ENCODE data around the gene MMP11. TPM values are rescaled to one million over a fixed set of nuclear protein-coding genes. Genes with fewer than 3 reads are reported as not detected.

MMP11 gene
- total RNA-seq, 2 donors from 2014 or later, result 0.50 TPM; not detected in 1

DNA sequence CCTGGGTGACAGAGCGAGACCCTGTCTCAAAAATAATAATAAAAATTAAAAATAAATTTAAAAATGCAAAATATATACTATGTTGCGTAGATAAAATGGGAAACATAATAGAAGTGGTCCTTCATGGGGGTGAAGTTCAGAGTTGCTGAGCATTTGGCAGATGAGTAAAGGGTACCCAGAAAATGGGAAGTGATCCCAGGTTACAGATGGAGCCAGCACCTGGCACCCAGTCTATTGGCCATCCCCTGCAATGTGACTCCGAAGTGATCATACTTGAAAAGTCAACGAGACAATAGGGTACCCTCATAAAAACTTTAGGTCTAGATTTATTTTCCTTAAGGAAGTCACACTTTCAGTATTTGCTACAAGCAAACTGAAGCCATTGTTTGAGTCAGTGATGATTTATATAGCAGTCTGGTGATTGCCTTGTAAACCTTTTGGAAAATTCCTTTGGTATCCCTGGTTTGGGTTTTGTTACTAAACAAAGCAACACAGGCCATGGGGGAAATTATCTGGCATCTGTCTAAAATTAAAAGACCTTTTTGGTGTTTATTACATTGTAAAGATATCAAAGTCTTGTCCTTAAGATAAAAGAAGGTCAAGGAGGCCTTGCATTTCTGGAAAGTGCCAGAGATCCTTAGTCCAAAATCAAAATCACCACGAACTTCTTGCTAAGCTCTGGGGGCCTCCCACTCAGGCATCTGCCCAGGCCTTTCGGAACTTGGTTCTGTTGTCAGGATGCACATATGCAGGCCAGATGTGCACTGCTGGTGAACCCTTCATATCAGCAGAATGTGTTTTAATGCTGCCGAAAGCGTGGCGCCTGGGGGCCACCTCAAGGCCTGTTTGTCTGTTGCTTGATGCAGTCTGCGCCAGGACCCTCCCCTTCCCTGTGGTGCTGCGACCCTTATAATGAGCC, 18.4 kb downstream of the MMP11 start:
- no peak overlapping the region for H3K4me3 Mint-ChIP-seq
- peaks cover 4% of the 10 kb centered on the region for H3K36me3 Mint-ChIP-seq
- no peaks in the 10 kb centered on the region for H3K27me3 Mint-ChIP-seq

DNA sequence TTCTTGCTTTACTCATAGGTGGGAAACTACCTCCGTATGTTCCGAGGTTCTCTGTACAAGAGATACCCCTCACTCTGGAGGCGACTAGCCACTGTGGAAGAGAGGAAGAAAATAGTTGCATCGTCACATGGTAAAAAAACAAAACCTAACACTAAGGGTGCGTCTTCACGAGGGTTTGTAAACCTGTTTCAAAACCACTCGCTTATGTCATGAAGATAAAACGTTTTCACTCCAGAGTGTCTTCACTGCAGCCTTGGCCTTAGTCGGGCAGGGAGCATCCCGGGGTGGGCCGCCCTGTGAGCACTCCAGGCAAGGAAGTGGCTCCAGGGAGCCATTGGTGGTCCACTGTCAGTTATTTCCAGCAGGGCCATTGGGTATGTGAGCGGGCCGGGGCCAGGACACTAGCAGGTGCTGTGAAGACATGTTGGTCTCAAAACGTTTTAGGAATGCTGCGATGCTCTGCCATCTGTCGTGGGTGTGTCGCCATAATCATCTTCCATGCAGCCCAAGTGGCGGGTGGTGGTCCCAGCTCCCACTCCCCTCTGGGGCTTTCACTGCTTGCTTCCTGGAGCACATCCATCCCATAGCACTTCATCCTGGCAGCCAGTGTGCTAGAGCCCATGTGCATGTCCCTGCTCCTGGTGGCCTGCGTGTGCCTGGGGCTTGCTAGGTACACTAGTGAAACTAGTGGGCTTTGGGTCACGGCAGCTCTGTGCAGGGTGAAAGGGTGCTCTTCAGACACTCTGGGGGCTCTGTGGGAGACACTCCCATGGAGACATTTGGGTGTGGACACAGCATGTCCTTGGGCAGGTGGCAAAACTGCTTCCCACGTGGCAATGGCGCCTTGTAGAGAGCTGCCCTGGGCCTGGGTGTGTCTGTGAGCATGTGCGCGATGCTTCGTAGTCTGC, 19.3 kb downstream of the MMP11 start:
- Mint-ChIP-seq H3K4me1 (ENCODE audit: low read depth in 2 of 2) (peaks cover 23 to 26% of the 10 kb centered on the region in 2 donors), H3K9me3 (no peaks in the 10 kb centered on the region), H3K27ac (no peak overlapping the region), H3K4me3 (no peak overlapping the region), H3K27me3 (no peaks in the 10 kb centered on the region), H3K36me3 (peaks cover 4% of the 10 kb centered on the region)
- ATAC-seq (no peak), DNase-seq (ENCODE audit: low spot score) (no peak)

More for the DNA sequence above, 18.4 kb downstream of the MMP11 start:
- Mint-ChIP-seq H3K4me1 (ENCODE audit: low read depth in 2 of 2) (peaks cover 29% of the 10 kb centered on the region in 2 donors), H3K27ac (no peak overlapping the region), H3K9me3 (no peaks in the 10 kb centered on the region)
- ATAC-seq (no peak), DNase-seq (ENCODE audit: low spot score) (no peak)

DNA sequence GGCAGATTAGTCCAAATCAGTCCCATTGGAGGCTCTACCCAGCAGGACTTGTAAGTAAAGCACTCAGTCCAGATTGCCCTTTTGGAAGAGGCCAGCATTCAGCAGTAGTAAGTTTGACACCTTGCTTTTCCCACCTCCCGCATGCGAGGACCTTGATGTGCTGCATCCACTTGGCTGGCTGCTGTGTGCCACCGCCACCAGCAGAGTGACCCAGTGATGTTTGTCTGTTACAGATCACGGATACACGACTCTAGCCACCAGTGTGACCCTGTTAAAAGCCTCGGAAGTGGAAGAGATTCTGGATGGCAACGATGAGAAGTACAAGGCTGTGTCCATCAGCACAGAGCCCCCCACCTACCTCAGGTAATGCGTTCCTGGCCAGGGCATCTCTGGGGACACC, 20.7 kb downstream of the MMP11 start:
- Mint-ChIP-seq H3K4me1 (ENCODE audit: low read depth in 2 of 2) (peaks cover 16 to 26% of the 10 kb centered on the region in 2 donors), H3K4me3 (no peak overlapping the region), H3K27me3 (no peaks in the 10 kb centered on the region), H3K36me3 (peaks cover 4% of the 10 kb centered on the region), H3K27ac (peak overlapping the region in 1 of 2 donors; percentile 49), H3K9me3 (no peaks in the 10 kb centered on the region)
- DNase-seq (ENCODE audit: low spot score) (no peak), ATAC-seq (no peak)

DNA sequence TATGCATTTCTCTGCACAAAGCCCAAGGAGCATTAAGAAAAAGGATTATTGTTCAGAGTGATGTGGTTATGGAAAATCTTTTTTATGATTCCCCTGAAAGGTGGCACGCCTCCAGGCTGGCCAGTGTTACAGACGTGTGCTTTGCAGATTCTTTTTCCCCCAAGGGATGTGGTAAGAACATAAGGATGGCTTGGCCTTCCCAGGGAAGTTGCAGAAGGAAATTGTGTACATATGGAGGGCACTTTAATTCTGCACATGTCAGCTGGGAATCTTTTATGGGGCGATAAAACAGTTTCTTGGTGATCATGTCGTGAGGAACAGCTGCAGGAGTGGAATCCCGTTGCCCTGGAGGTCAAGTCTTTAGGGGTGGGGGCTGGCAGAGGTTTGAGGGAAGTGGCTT, 23.8 kb downstream of the MMP11 start:
- Mint-ChIP-seq H3K36me3 (peaks cover 9% of the 10 kb centered on the region), H3K4me1 (ENCODE audit: low read depth in 2 of 2) (peaks cover 10 to 17% of the 10 kb centered on the region in 2 donors), H3K9me3 (no peaks in the 10 kb centered on the region), H3K4me3 (no peak overlapping the region), H3K27ac (no peak overlapping the region), H3K27me3 (no peaks in the 10 kb centered on the region)
- ATAC-seq (no peak), DNase-seq (ENCODE audit: low spot score) (no peak)

DNA sequence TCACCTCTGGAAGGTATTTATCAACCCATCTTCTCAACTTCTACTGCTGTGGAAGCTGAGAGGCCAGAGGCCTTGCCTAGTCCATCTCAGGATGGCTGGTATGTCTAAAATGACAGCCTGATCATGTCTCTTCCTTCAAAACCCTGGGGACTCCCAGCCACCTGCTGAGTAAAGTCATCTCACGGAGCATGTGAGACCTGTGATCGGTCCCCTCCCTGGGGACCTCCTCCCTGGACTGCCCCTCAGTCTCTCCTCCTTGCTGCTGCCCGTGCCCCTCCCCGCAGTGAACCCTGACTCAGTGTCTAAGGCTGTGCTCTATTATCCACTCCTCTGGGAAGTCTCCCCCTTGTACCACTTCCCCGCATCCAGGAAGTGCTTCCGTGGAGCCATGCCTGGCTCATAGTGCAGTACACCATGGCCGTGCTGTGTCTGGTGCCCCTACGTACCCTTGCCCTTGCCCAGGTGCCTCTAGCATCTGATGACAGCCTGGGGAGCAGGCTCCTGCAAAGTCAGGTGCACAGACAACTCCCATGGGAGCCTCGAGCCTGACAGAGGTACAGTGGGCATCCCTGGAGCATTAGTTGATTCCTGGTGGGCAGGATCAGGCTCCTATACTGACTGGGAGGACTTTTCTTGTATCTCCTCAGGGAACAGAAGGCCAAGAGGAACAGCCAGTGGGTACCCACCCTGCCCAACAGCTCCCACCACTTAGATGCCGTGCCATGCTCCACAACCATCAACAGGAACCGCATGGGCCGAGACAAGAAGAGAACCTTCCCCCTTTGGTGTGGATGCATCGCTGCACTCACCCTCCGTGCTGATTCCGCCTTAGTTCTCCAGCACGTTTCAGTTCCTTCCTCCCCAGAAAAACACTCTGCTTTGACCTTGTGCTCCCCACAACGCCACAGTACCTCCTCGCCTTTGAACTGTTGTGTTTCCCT, 27.9 kb downstream of the MMP11 start:
- H3K27ac Mint-ChIP-seq, result peak overlapping the region in 1 of 2 donors; percentile 76
- ATAC-seq, result peak in 1 of 2 donors; percentile 40
- no peaks in the 10 kb centered on the region for H3K27me3 Mint-ChIP-seq
- H3K9me3 Mint-ChIP-seq, result no peaks in the 10 kb centered on the region
- no peak for DNase-seq (ENCODE audit: low spot score)
- no peak overlapping the region for H3K4me3 Mint-ChIP-seq
- peaks cover 0 to 3% of the 10 kb centered on the region in 2 donors for H3K4me1 Mint-ChIP-seq (ENCODE audit: low read depth in 2 of 2)
- H3K36me3 Mint-ChIP-seq, result peaks cover 17% of the 10 kb centered on the region

DNA sequence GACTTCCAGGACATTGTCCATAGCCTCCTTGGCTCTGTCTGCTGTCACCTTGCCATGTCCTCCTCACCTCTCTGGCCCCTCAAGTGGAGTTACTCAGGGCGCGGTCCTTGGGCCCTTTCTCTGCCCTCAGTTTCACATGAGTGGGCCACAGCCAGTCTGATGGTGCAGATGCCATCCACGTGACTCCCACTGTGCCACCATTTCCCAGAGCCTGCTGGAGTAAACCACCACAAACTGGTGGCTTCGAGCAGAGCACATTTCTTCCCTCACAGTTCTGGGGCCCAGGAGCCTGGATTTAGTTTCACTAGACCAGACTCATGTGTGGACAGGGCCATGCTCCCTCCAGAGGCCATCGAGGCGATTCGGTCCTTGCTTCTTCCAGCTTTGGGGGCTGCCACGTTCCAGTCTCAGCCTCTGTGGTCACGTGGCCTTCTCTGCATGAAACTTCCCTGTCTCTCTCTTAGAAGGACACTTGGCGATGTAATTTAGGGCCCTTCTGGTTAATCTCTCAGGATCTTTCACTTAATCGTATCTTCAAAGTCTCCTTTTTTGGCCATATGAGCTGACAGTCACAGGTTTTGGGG, 28.7 kb downstream of the MMP11 start:
- H3K4me1 Mint-ChIP-seq (ENCODE audit: low read depth in 2 of 2), result peaks cover 0 to 3% of the 10 kb centered on the region in 2 donors
- H3K36me3 Mint-ChIP-seq, result peaks cover 22% of the 10 kb centered on the region
- peak overlapping the region in 1 of 2 donors; percentile 76 for H3K27ac Mint-ChIP-seq
- DNase-seq (ENCODE audit: low spot score), result no peak
- H3K4me3 Mint-ChIP-seq, result no peak overlapping the region
- ATAC-seq, result no peak
- H3K27me3 Mint-ChIP-seq, result no peaks in the 10 kb centered on the region
- H3K9me3 Mint-ChIP-seq, result no peaks in the 10 kb centered on the region

DNA sequence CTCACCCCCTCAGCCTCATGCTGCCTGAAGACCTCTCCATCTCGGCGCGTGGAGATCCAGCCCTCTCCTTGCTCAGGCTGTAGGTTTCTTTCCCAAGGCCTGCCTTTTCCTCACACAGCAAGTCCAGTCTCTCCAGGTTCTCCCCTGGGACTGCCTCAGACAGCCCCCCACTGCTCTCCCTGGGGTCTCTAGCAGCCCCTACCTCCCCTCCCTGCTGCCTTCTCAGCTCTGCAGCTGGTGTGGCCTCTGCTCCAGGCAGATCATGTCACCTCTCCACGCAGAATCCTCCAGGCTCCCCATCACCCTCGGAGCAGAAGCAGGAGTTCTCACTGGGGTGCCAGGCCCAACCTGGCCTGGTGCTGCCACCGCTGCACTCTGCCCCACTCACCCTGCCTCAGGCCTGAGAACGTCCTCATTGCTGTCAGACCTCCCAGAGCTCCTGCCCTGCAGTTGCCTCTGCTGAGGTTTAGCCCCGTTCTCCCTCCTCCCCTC, 29.3 kb downstream of the MMP11 start:
- Mint-ChIP-seq H3K36me3 (peaks cover 22% of the 10 kb centered on the region), H3K27ac (no peak overlapping the region), H3K4me3 (no peak overlapping the region), H3K9me3 (no peaks in the 10 kb centered on the region), H3K4me1 (ENCODE audit: low read depth in 2 of 2) (peaks cover 0 to 3% of the 10 kb centered on the region in 2 donors), H3K27me3 (no peaks in the 10 kb centered on the region)
- DNase-seq (ENCODE audit: low spot score) (no peak), ATAC-seq (no peak)

DNA sequence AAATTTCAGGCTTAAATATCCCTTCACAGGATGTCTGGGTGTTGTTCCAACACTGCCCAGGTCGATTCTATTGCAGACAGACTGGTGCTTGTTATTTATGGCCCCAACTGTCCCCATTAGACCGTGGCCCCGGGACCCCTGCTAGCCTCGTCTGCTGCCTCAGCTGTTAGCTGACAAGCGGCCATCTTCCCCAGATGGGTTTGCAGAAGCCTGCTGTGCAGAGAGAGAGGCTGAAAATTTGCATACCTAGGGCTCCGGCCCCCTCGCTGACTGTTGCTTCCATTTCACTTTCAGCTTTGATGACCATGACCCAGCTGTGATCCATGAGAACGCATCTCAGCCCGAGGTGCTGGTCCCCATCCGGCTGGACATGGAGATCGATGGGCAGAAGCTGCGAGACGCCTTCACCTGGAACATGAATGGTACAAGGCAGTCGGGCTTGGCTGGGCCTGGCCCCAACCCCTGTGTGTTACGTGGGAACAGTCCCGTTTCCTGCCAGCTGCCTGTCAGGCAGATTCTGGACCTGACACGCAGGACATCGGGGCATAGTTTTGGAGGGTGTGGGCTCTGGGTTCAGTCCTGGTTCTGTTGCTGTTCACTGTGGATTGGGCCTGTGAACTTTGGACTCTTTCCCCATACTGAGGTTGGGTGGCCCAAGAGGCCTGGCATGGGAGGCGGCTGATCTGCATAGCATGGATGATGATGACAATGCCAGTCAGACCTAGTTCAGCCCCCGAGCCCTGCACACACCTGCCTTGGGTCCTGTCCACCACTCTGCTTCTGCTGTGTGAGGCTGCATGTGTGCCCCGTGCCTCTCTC, 30.6 kb downstream of the MMP11 start:
- ATAC-seq, result no peak
- peaks cover 0 to 3% of the 10 kb centered on the region in 2 donors for H3K4me1 Mint-ChIP-seq (ENCODE audit: low read depth in 2 of 2)
- no peak for DNase-seq (ENCODE audit: low spot score)
- H3K36me3 Mint-ChIP-seq, result peaks cover 22% of the 10 kb centered on the region
- peak overlapping the region in 1 of 2 donors; percentile 30 for H3K27ac Mint-ChIP-seq
- no peak overlapping the region for H3K4me3 Mint-ChIP-seq
- no peaks in the 10 kb centered on the region for H3K27me3 Mint-ChIP-seq
- H3K9me3 Mint-ChIP-seq, result no peaks in the 10 kb centered on the region

DNA sequence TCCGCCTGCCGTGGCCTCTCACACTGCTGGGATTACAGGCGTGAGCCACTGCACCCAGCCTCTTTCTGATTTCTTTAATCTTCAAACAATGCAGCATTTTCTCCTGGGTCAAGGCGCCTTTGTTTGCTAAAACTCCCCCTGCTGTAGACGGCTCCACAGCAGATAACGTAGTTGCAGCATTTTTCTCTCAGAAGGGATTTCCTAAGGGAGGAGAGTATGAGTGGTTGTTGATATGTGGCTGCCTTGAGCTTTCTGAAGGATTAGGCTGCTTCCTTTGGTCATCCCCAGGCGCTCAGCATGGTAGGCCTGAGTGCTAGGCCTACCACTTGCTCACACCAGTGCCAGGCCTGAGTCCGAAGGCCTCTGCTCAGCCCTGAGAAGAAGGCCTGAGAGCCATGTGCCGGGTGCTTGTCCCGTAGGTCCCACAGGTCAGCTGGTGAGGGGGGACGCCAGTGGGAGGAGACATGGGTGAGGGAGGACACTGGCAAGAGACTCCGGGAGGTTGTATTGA, 32.2 kb downstream of the MMP11 start:
- Mint-ChIP-seq H3K27ac (no peak overlapping the region), H3K27me3 (no peaks in the 10 kb centered on the region), H3K9me3 (no peaks in the 10 kb centered on the region), H3K36me3 (peaks cover 22% of the 10 kb centered on the region), H3K4me1 (ENCODE audit: low read depth in 2 of 2) (peaks cover 0 to 3% of the 10 kb centered on the region in 2 donors), H3K4me3 (no peak overlapping the region)
- DNase-seq (ENCODE audit: low spot score), result no peak
- ATAC-seq, result no peak

DNA sequence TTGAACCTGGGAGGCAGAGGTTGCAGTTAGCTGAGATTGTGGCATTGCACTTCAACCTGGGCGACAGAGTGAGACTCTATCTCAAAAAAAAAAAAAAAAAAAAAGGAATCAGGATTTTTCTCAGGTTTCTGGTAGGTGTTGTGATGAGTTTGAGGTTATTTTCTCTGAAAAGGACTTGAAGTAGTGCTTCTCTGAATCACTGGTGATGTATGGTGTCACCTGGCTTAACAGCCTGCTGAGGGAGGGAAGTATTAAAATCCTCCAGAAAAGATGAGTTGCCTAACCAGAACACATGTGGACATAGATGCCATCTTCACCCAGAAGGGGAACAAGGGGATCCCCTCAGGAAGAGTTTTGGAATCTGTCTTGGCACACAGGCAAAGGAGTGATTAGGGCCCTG, 34.2 kb downstream of the MMP11 start:
- no peak for ATAC-seq

DNA sequence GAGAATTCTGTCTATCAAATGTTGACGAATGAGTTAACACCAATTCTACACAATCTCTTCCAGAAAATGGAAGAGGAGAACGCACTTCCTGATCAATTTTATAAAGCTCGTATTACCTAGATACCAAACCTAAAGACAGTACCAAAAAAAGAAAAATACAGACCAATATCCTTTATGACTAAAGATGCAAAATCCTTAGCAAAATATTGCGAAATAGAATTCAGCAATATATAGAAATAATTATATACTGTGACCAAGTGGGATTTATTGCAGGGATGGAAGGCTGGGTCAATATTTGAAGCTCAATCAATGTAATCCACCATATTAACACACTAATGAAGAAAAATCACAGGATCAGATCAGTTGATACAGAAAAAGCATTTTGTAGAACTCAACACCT, 39.7 kb downstream of the MMP11 start:
- no peak overlapping the region for H3K4me3 Mint-ChIP-seq

More for the DNA sequence above, 34.2 kb downstream of the MMP11 start:
- no peaks in the 10 kb centered on the region for H3K9me3 Mint-ChIP-seq
- no peak for DNase-seq (ENCODE audit: low spot score)
- no peaks in the 10 kb centered on the region for H3K27me3 Mint-ChIP-seq
- no peak overlapping the region for H3K27ac Mint-ChIP-seq
- peaks cover 20% of the 10 kb centered on the region for H3K36me3 Mint-ChIP-seq
- no peak overlapping the region for H3K4me3 Mint-ChIP-seq
- H3K4me1 Mint-ChIP-seq (ENCODE audit: low read depth in 2 of 2), result no peaks in the 10 kb centered on the region

More for the DNA sequence above, 39.7 kb downstream of the MMP11 start:
- H3K36me3 Mint-ChIP-seq, result peaks cover 7% of the 10 kb centered on the region
- ATAC-seq (no peak), DNase-seq (ENCODE audit: low spot score) (no peak)
- no peaks in the 10 kb centered on the region for H3K27me3 Mint-ChIP-seq
- H3K27ac Mint-ChIP-seq, result no peak overlapping the region
- H3K9me3 Mint-ChIP-seq, result no peaks in the 10 kb centered on the region
- no peaks in the 10 kb centered on the region for H3K4me1 Mint-ChIP-seq (ENCODE audit: low read depth in 2 of 2)

Data from natural killer cell treated with Interleukin-12 subunit alpha and Interleukin-12 subunit beta and Interleukin-15 and Interleukin-18, amount 100 ng/mL, for 72 hours (primary cell).